Prostate gland (tissue), 2 donors: ENCODE results near the gene ID3.

Experiments
- POLR2AphosphoS5 ChIP-seq: sonication (generic); formaldehyde crosslinking; IDR thresholded peaks from one replicate; pipeline ENCODE4 v1.6.1; 2017; ENCODE audit warnings: antibody characterized with exemption
- TF ChIP-seq, protein P1 (sequence below), 4 experiments: fragments of 200-600 bp in 2 of 4; fragments of 450-650 bp in 2 of 4; sonication (generic) in 2 of 4; IDR thresholded peaks; 1 replicate in 3 of 4; 2 replicates in 1 of 4; pipeline ENCODE4 v1.5.1; 2016 to 2019; ENCODE audit warnings: antibody characterized with exemption in 4 of 4, mild to moderate bottlenecking in 2 of 4, moderate library complexity in 2 of 4

DNA sequence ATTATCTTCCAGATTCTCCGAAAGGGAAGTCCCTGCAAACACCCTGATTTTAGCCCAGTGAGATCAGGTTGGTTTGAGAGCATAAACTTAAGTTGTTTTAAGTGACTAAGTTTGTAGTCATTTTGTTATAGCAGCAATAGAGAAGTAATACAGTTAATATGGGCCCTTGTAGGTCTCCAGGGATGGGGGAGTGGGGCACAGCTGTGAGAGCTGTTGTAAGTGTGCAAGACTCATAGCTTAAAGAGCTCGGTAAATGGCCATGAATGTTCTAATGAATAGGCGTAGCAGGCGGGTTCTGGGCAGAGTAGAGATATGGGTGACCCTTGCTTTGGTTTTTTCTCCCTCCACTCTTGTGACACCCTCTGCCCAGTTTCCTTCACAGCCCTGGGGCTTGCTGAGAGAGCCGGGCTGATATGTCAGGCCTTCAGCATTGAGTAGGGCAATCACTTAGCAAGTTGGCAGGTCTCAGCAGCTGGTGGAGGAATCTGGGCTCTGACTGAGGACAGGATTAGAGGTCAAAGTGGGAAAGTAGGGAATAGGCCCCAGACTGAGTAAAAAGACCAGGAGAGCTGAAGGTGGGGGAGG, 16.0 kb upstream of the ID3 start:
- TF ChIP-seq, protein P1, sequence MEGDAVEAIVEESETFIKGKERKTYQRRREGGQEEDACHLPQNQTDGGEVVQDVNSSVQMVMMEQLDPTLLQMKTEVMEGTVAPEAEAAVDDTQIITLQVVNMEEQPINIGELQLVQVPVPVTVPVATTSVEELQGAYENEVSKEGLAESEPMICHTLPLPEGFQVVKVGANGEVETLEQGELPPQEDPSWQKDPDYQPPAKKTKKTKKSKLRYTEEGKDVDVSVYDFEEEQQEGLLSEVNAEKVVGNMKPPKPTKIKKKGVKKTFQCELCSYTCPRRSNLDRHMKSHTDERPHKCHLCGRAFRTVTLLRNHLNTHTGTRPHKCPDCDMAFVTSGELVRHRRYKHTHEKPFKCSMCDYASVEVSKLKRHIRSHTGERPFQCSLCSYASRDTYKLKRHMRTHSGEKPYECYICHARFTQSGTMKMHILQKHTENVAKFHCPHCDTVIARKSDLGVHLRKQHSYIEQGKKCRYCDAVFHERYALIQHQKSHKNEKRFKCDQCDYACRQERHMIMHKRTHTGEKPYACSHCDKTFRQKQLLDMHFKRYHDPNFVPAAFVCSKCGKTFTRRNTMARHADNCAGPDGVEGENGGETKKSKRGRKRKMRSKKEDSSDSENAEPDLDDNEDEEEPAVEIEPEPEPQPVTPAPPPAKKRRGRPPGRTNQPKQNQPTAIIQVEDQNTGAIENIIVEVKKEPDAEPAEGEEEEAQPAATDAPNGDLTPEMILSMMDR (IDR thresholded peaks at IDR 0.05), result no peak
- no peak for TF ChIP-seq POLR2AphosphoS5
